ENCODE results near the gene HDDC3.

HDDC3 gene

GRCh38 chr15:90885432-90886290 is 46.7 kb downstream of the HDDC3 start:
- peak; percentile 97 for TF ChIP-seq CTCF (IDR thresholded peaks at IDR 0.05; ENCODE audit: low read depth, low read length)
- DNase-seq (ENCODE audit: low read depth in 2 of 2) = peak; percentile 71 to 77
- peak overlapping the region; percentile 30 to 51 for H3K4me3 ChIP-seq (replicated peaks in 1 of 2; ENCODE audit: low read depth in 2 of 2, low read length in 2 of 2)

DNA sequence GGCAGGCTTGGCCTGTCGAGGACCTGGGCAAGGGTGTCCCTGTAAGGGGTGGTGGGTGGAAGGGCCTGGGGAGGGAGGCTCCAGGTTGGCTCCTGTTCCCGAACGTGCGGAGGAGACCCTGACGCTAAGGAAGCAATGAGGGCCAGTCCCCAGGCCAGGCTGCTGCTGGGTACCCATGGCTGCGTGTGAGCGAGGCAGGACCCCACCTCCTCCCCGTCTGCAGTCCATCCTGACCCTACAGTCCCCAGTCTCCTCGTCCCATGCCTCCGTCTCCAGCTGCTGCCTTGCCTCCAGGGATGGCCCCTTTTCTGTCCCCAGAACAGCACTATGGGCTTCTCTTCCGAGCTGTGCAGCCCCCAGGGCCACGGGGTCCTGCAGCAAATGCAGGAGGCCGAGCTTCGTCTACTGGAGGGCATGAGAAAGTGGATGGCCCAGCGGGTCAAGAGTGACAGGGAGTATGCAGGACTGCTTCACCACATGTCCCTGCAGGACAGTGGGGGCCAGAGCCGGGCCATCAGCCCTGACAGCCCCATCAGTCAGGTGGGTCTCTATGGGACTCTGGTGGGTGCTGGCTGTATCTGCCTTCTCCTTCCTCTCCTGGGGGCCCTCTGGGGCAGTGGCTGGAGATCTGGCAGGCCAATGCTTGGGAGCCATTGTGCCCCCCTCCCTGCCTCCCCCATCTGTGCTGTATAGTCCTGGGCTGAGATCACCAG is 47.5 kb downstream of the HDDC3 start:
- H3K4me3 ChIP-seq (replicated peaks in 1 of 2; ENCODE audit: low read depth in 2 of 2, low read length in 2 of 2) = peak overlapping the region; percentile 51 to 53

GRCh38 chr15:90883976-90884718 is 48.2 kb downstream of the HDDC3 start, which contains the start of gene FES:
Gene FES, plus strand, starts transcription at chr15:90884504. Its CDS starts 542 bp downstream, at chr15:90885046.
- no peak for TF ChIP-seq CTCF (IDR thresholded peaks at IDR 0.05; ENCODE audit: low read depth, low read length)
- DNase-seq (ENCODE audit: low read depth in 2 of 2) = peak in 1 of 2 donors; percentile 74
- H3K4me3 ChIP-seq (replicated peaks in 1 of 2; ENCODE audit: low read depth in 2 of 2, low read length in 2 of 2) = peak within 1 kb of the TSS; percentile 51 to 53

More for the DNA sequence above, 47.5 kb downstream of the HDDC3 start:
- DNase-seq (ENCODE audit: low read depth in 2 of 2) = no peak
- no peak for TF ChIP-seq CTCF (IDR thresholded peaks at IDR 0.05; ENCODE audit: low read depth, low read length)

- DNase-seq (ENCODE audit: low read depth in 2 of 2) = peak in 1 of 2 donors; percentile 41
- TF ChIP-seq CTCF (IDR thresholded peaks at IDR 0.05; ENCODE audit: low read depth, low read length) = no peak
- H3K4me3 ChIP-seq (replicated peaks in 1 of 2; ENCODE audit: low read depth in 2 of 2, low read length in 2 of 2) = peak overlapping the region in 1 of 2 donors; percentile 53
Observed at GRCh38 chr15:90883526-90883975, 48.8 kb downstream of the HDDC3 start.

GRCh38 chr15:90882781-90883525 is 49.4 kb downstream of the HDDC3 start:
- no peak overlapping the region for H3K4me3 ChIP-seq (replicated peaks in 1 of 2; ENCODE audit: low read depth in 2 of 2, low read length in 2 of 2)
- no peak for TF ChIP-seq CTCF (IDR thresholded peaks at IDR 0.05; ENCODE audit: low read depth, low read length)

More at GRCh38 chr15:90882781-90883525, 49.4 kb downstream of the HDDC3 start:
- no peak for DNase-seq (ENCODE audit: low read depth in 2 of 2)
